ENCODE results near the gene HSP90B1.

DNA sequence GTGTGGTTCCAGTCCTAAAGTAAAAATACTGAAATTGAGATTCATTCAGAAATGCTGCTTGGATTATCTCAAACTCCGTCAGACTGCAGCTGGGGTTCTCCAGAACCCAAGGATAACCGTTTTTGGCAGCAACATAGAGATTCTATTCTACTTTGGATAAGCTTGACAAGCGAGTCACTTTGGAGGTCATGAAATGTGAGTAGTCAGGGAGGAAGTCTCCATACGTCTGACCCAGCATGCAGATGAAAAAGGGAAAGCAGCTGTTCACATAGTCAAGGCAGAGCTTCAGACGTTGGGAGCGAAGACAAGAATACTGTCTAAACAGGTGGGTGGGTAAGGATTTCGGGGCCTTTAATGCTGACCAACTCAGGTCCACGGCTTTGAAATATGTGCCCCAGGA is 14.9 kb upstream of the HSP90B1 start:
- TF ChIP-seq, protein P1, sequence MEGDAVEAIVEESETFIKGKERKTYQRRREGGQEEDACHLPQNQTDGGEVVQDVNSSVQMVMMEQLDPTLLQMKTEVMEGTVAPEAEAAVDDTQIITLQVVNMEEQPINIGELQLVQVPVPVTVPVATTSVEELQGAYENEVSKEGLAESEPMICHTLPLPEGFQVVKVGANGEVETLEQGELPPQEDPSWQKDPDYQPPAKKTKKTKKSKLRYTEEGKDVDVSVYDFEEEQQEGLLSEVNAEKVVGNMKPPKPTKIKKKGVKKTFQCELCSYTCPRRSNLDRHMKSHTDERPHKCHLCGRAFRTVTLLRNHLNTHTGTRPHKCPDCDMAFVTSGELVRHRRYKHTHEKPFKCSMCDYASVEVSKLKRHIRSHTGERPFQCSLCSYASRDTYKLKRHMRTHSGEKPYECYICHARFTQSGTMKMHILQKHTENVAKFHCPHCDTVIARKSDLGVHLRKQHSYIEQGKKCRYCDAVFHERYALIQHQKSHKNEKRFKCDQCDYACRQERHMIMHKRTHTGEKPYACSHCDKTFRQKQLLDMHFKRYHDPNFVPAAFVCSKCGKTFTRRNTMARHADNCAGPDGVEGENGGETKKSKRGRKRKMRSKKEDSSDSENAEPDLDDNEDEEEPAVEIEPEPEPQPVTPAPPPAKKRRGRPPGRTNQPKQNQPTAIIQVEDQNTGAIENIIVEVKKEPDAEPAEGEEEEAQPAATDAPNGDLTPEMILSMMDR (conservative IDR thresholded peaks at IDR 0.05; ENCODE audit: low read length), result no peak
- TF ChIP-seq EZH2phosphoT487 (IDR thresholded peaks at IDR 0.05; ENCODE audit: borderline replicate concordance), result no peak
